ENCODE measurements around the gene COLGALT1. TPM values are rescaled to one million over a fixed set of nuclear protein-coding genes. Genes with fewer than 3 reads are reported as not detected.

COLGALT1 gene
- total and polyA plus RNA-seq, 9 of the 15 experiments (the other 6 are each of a cell fraction or from before 2014, with no cell fraction given): 4.9 to 119 (median 82.6) TPM

DNA sequence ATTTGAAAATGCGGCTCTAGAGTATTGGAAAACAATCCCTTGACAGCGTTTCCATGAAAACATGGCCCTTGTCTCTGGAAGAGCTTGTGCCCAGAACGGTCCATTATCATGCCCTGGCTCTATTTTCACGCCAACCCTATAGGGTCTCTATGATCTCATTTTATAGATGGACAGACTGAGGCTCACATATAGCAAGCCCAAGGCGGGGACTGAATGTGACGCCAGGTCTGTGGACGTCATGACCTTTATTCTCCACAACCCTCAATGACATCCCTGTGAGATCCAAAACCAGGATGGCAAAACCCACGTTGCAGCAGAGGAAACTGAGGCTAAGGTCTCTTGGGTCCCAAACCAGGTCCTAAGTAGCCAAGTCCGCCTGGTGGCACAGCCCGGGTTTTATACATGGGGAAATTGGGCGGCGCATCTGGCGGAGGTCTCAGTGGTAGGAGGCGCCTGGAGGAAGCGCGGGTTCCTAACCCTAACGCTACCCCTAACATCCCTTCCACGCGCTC, 425 bp upstream of the COLGALT1 start (continued):
- TF ChIP-seq, protein P1, sequence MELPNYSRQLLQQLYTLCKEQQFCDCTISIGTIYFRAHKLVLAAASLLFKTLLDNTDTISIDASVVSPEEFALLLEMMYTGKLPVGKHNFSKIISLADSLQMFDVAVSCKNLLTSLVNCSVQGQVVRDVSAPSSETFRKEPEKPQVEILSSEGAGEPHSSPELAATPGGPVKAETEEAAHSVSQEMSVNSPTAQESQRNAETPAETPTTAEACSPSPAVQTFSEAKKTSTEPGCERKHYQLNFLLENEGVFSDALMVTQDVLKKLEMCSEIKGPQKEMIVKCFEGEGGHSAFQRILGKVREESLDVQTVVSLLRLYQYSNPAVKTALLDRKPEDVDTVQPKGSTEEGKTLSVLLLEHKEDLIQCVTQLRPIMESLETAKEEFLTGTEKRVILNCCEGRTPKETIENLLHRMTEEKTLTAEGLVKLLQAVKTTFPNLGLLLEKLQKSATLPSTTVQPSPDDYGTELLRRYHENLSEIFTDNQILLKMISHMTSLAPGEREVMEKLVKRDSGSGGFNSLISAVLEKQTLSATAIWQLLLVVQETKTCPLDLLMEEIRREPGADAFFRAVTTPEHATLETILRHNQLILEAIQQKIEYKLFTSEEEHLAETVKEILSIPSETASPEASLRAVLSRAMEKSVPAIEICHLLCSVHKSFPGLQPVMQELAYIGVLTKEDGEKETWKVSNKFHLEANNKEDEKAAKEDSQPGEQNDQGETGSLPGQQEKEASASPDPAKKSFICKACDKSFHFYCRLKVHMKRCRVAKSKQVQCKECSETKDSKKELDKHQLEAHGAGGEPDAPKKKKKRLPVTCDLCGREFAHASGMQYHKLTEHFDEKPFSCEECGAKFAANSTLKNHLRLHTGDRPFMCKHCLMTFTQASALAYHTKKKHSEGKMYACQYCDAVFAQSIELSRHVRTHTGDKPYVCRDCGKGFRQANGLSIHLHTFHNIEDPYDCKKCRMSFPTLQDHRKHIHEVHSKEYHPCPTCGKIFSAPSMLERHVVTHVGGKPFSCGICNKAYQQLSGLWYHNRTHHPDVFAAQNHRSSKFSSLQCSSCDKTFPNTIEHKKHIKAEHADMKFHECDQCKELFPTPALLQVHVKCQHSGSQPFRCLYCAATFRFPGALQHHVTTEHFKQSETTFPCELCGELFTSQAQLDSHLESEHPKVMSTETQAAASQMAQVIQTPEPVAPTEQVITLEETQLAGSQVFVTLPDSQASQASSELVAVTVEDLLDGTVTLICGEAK (IDR thresholded peaks at IDR 0.05): peak; percentile 58
- TF ChIP-seq, protein P1 (CRISPR knock-in tag; IDR thresholded peaks at IDR 0.05): no peak
- TF ChIP-seq CBX3 (IDR thresholded peaks at IDR 0.05; ENCODE audit: borderline replicate concordance in 1 of 2, low read length in 2 of 2): 0 out of 3 replicates have a peak, but pooled peaks of 1 of the 2 experiments have one; percentile 17
- TF ChIP-seq, protein P2, sequence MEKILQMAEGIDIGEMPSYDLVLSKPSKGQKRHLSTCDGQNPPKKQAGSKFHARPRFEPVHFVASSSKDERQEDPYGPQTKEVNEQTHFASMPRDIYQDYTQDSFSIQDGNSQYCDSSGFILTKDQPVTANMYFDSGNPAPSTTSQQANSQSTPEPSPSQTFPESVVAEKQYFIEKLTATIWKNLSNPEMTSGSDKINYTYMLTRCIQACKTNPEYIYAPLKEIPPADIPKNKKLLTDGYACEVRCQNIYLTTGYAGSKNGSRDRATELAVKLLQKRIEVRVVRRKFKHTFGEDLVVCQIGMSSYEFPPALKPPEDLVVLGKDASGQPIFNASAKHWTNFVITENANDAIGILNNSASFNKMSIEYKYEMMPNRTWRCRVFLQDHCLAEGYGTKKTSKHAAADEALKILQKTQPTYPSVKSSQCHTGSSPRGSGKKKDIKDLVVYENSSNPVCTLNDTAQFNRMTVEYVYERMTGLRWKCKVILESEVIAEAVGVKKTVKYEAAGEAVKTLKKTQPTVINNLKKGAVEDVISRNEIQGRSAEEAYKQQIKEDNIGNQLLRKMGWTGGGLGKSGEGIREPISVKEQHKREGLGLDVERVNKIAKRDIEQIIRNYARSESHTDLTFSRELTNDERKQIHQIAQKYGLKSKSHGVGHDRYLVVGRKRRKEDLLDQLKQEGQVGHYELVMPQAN (IDR thresholded peaks at IDR 0.05; ENCODE audit: borderline replicate concordance): peak; percentile 62; the same call in 1 of the 2 replicates
- TF ChIP-seq NRF1 (conservative IDR thresholded peaks at IDR 0.05 in 1 of 2, IDR thresholded peaks at IDR 0.05 in 1 of 2): peak; percentile 21 to 22; a peak in 1 of 4 replicates
- TF ChIP-seq HDAC2 (IDR thresholded peaks at IDR 0.05): peak; percentile 79
- no peak for TF ChIP-seq RUNX1 (IDR thresholded peaks at IDR 0.05; ENCODE audit: low read depth)
- peak; percentile 83; the same call in 1 of the 2 replicates for TF ChIP-seq MTA3 (IDR thresholded peaks at IDR 0.05; ENCODE audit: borderline replicate concordance)
- peak; percentile 64 for TF ChIP-seq NBN (IDR thresholded peaks at IDR 0.05; ENCODE audit: low read depth)
- peak in 1 of 2 experiments; percentile 13; a peak in 2 of 4 replicates for TF ChIP-seq RCOR1 (IDR thresholded peaks at IDR 0.05; ENCODE audit: borderline replicate concordance in 1 of 2, low read depth in 2 of 2, low read length in 2 of 2)
- TF ChIP-seq SIN3A (IDR thresholded peaks at IDR 0.05; ENCODE audit: borderline replicate concordance in 2 of 2, control insufficient read depth in 1 of 2, low read depth in 2 of 2, low read length in 2 of 2): no peak

Measured in K562 (cell line).